ENCODE data around the gene LDLRAD3.

DNA sequence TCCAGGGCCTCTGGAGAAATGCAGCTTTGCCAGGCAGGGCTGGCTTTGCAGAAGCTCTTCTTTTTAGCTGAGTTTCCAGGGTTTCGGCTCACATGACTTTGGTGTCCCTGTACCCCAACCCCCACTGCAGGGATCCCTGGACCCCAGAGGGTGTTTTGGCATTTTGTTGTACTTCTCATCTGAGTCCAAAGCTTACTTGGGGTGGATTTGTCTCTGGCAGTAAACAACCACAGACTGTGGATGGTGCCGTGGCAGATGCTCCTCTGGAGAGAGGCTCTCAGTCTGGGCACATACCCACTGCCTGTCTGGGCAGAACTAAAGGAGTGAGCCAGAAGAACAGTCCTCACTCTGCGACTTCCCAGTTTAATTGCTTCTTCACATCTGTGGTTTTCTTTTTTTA lies 295.8 kb downstream of the LDLRAD3 start:
- TF ChIP-seq, protein P1, sequence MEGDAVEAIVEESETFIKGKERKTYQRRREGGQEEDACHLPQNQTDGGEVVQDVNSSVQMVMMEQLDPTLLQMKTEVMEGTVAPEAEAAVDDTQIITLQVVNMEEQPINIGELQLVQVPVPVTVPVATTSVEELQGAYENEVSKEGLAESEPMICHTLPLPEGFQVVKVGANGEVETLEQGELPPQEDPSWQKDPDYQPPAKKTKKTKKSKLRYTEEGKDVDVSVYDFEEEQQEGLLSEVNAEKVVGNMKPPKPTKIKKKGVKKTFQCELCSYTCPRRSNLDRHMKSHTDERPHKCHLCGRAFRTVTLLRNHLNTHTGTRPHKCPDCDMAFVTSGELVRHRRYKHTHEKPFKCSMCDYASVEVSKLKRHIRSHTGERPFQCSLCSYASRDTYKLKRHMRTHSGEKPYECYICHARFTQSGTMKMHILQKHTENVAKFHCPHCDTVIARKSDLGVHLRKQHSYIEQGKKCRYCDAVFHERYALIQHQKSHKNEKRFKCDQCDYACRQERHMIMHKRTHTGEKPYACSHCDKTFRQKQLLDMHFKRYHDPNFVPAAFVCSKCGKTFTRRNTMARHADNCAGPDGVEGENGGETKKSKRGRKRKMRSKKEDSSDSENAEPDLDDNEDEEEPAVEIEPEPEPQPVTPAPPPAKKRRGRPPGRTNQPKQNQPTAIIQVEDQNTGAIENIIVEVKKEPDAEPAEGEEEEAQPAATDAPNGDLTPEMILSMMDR (IDR thresholded peaks at IDR 0.05; ENCODE audit: low read depth, low read length) = no peak
- no peak for TF ChIP-seq EZH2phosphoT487 (IDR thresholded peaks at IDR 0.05; ENCODE audit: low read depth)
